Muscle layer of duodenum (tissue), 2 donors: Measurements from ENCODE around the gene TSNAXIP1.

Experiments used
- H3K27ac ChIP-seq: one replicate; pipeline ENCODE4 v1.7.0; 2013; ENCODE audit warnings: mild to moderate bottlenecking, low read length
- H3K27me3 ChIP-seq: one replicate; pipeline ENCODE4 v1.7.0; 2013; ENCODE audit warnings: low read depth, mild to moderate bottlenecking, control low read depth, low read length
- H3K36me3 ChIP-seq, 2 donors: one replicate each; pipeline ENCODE4 v1.7.0; 2013; ENCODE audit warnings: low read length in 2 of 2, control low read depth in 1 of 2, mild to moderate bottlenecking in 1 of 2; ENCODE audit not compliant: insufficient read depth in 2 of 2, control insufficient read depth in 1 of 2
- H3K4me1 ChIP-seq, 2 donors: one replicate each; pipeline ENCODE4 v1.7.0; 2013; ENCODE audit warnings: low read length in 2 of 2, mild to moderate bottlenecking in 2 of 2, control low read depth in 1 of 2, moderate library complexity in 1 of 2; ENCODE audit not compliant: insufficient read depth in 2 of 2, control insufficient read depth in 1 of 2
- H3K4me3 ChIP-seq, 2 donors: one replicate each; pipeline ENCODE4 v1.7.0; 2013; ENCODE audit warnings: low read length in 2 of 2, low read depth in 1 of 2, mild to moderate bottlenecking in 1 of 2
- H3K9me3 ChIP-seq, 2 donors: one replicate each; pipeline ENCODE4 v1.7.0; 2013; ENCODE audit warnings: low read length in 2 of 2, control low read depth in 1 of 2, mild to moderate bottlenecking in 1 of 2; ENCODE audit not compliant: control insufficient read depth in 1 of 2
- donor health status: healthy.

The TSNAXIP1 gene

GRCh38 chr16:67847064-67847861, 40.6 kb downstream of the TSNAXIP1 start, which contains the start of gene CENPT:
TSS of gene CENPT (minus strand) at chr16:67847693. CDS start at chr16:67833859, 13,834 bp downstream.
- Histone ChIP-seq H3K4me1 (peaks cover 26 to 51% of the 10 kb centered on the region in 2 donors), H3K27me3 (no peaks in the 10 kb centered on the region), H3K4me3 (peak within 1 kb of the TSS; percentile 84 to 97), H3K9me3 (no peaks in the 10 kb centered on the region), H3K27ac (peak within 1 kb of the TSS; percentile 81), H3K36me3 (peaks cover 0 to 6% of the 10 kb centered on the region in 2 donors)

GRCh38 chr16:67848118-67848517, 41.4 kb downstream of the TSNAXIP1 start:
- H3K27me3 ChIP-seq: no peaks in the 10 kb centered on the region
- H3K4me1 ChIP-seq: peaks cover 26 to 49% of the 10 kb centered on the region in 2 donors
- H3K36me3 ChIP-seq: peaks cover 0 to 6% of the 10 kb centered on the region in 2 donors
- no peaks in the 10 kb centered on the region for H3K9me3 ChIP-seq
- peak overlapping the region; percentile 84 to 97 for H3K4me3 ChIP-seq
- peak overlapping the region; percentile 75 for H3K27ac ChIP-seq

GRCh38 chr16:67853670-67854069, 47.0 kb downstream of the TSNAXIP1 start:
- Histone ChIP-seq H3K4me3 (no peak overlapping the region), H3K9me3 (no peaks in the 10 kb centered on the region), H3K36me3 (peaks cover 0 to 6% of the 10 kb centered on the region in 2 donors), H3K27me3 (no peaks in the 10 kb centered on the region), H3K27ac (no peak overlapping the region), H3K4me1 (peaks cover 8 to 32% of the 10 kb centered on the region in 2 donors)

- H3K27me3 ChIP-seq: no peaks in the 10 kb centered on the region
- peaks cover 8 to 31% of the 10 kb centered on the region in 2 donors for H3K4me1 ChIP-seq
- H3K27ac ChIP-seq: no peak overlapping the region
- peaks cover 0 to 11% of the 10 kb centered on the region in 2 donors for H3K36me3 ChIP-seq
- H3K4me3 ChIP-seq: no peak overlapping the region
- H3K9me3 ChIP-seq: no peaks in the 10 kb centered on the region
Observed at GRCh38 chr16:67855789-67856188, 49.1 kb downstream of the TSNAXIP1 start.

GRCh38 chr16:67856927-67857546, 50.3 kb downstream of the TSNAXIP1 start:
- Histone ChIP-seq H3K36me3 (peaks cover 0 to 15% of the 10 kb centered on the region in 2 donors), H3K9me3 (no peaks in the 10 kb centered on the region), H3K27me3 (no peaks in the 10 kb centered on the region), H3K4me3 (no peak overlapping the region), H3K4me1 (peaks cover 8 to 39% of the 10 kb centered on the region in 2 donors), H3K27ac (peak overlapping the region; percentile 47)

- Histone ChIP-seq H3K4me1 (peaks cover 8 to 45% of the 10 kb centered on the region in 2 donors), H3K27ac (peak overlapping the region; percentile 61), H3K36me3 (peaks cover 0 to 15% of the 10 kb centered on the region in 2 donors), H3K9me3 (no peaks in the 10 kb centered on the region), H3K27me3 (no peaks in the 10 kb centered on the region), H3K4me3 (no peak overlapping the region)
Observed at GRCh38 chr16:67857547-67858233, 51.0 kb downstream of the TSNAXIP1 start.

GRCh38 chr16:67858500-67858899, 51.8 kb downstream of the TSNAXIP1 start:
- H3K4me3 ChIP-seq: no peak overlapping the region
- H3K4me1 ChIP-seq: peaks cover 8 to 50% of the 10 kb centered on the region in 2 donors
- peaks cover 0 to 15% of the 10 kb centered on the region in 2 donors for H3K36me3 ChIP-seq
- no peaks in the 10 kb centered on the region for H3K27me3 ChIP-seq
- peak overlapping the region; percentile 61 for H3K27ac ChIP-seq
- no peaks in the 10 kb centered on the region for H3K9me3 ChIP-seq

GRCh38 chr16:67860589-67861398, 54.1 kb downstream of the TSNAXIP1 start:
- no peak overlapping the region for H3K4me3 ChIP-seq
- H3K4me1 ChIP-seq: peaks cover 8 to 52% of the 10 kb centered on the region in 2 donors
- H3K27ac ChIP-seq: peak overlapping the region; percentile 58
- no peaks in the 10 kb centered on the region for H3K27me3 ChIP-seq
- peaks cover 0 to 25% of the 10 kb centered on the region in 2 donors for H3K36me3 ChIP-seq
- no peaks in the 10 kb centered on the region for H3K9me3 ChIP-seq

- Histone ChIP-seq H3K4me1 (peaks cover 8 to 45% of the 10 kb centered on the region in 2 donors), H3K9me3 (no peaks in the 10 kb centered on the region), H3K36me3 (peaks cover 0 to 31% of the 10 kb centered on the region in 2 donors), H3K27ac (peak overlapping the region; percentile 58), H3K27me3 (no peaks in the 10 kb centered on the region), H3K4me3 (no peak overlapping the region)
Observed at GRCh38 chr16:67861877-67862276, 55.2 kb downstream of the TSNAXIP1 start.

- Histone ChIP-seq H3K36me3 (peaks cover 0 to 38% of the 10 kb centered on the region in 2 donors), H3K4me1 (peaks cover 0 to 35% of the 10 kb centered on the region in 2 donors), H3K27ac (peak overlapping the region; percentile 64), H3K4me3 (peak overlapping the region in 1 of 2 donors; percentile 14), H3K27me3 (no peaks in the 10 kb centered on the region), H3K9me3 (no peaks in the 10 kb centered on the region)
Observed at GRCh38 chr16:67862623-67863583, 56.2 kb downstream of the TSNAXIP1 start.
